ENCODE results near the gene RPTOR.
A peak's percentile ranks its signal among the peaks of the same experiment; 100 is the strongest.
"Not testable (repeated sequence)": the region's sequence is repeated elsewhere in the genome, so short reads cannot be mapped to it uniquely, and the experiment has no call there.

The RPTOR gene

GRCh38 chr17:80860101-80860671 is 315.5 kb downstream of the RPTOR start:
- DNase-seq (ENCODE audit: low spot score): no peak

GRCh38 chr17:80860703-80861417 is 316.2 kb downstream of the RPTOR start:
- DNase-seq (ENCODE audit: low spot score): no peak

- DNase-seq (ENCODE audit: low spot score): no peak
Measured at GRCh38 chr17:80861418-80861815, 316.8 kb downstream of the RPTOR start.

GRCh38 chr17:80861892-80862291 is 317.3 kb downstream of the RPTOR start:
- DNase-seq (ENCODE audit: low spot score): no peak

GRCh38 chr17:80862481-80862961 is 317.9 kb downstream of the RPTOR start:
- DNase-seq (ENCODE audit: low spot score): peak; percentile 24

GRCh38 chr17:80862978-80863377 is 318.3 kb downstream of the RPTOR start:
- no peak for DNase-seq (ENCODE audit: low spot score)

GRCh38 chr17:80863626-80864025 is 319.0 kb downstream of the RPTOR start:
- no peak for DNase-seq (ENCODE audit: low spot score)

- DNase-seq (ENCODE audit: low spot score): no peak
Measured at GRCh38 chr17:80864751-80865150, 320.1 kb downstream of the RPTOR start.

- peak; percentile 70 for DNase-seq (ENCODE audit: low spot score)
Measured at GRCh38 chr17:80866050-80866793, 321.6 kb downstream of the RPTOR start.

- DNase-seq (ENCODE audit: low spot score): no peak
Measured at GRCh38 chr17:80868022-80868609, 323.5 kb downstream of the RPTOR start.

- no peak for DNase-seq (ENCODE audit: low spot score)
Measured at GRCh38 chr17:80869481-80870145, 325.0 kb downstream of the RPTOR start.

GRCh38 chr17:80870401-80870800 is 325.8 kb downstream of the RPTOR start:
- no peak for DNase-seq (ENCODE audit: low spot score)

- no peak for DNase-seq (ENCODE audit: low spot score)
Measured at GRCh38 chr17:80871341-80871740, 326.7 kb downstream of the RPTOR start.

GRCh38 chr17:80872001-80872500 is 327.4 kb downstream of the RPTOR start:
- DNase-seq (ENCODE audit: low spot score): no peak

- DNase-seq (ENCODE audit: low spot score): no peak
Measured at GRCh38 chr17:80872501-80873306, 328.1 kb downstream of the RPTOR start.

- no peak for DNase-seq (ENCODE audit: low spot score)
Measured at GRCh38 chr17:80873307-80873951, 328.8 kb downstream of the RPTOR start.

GRCh38 chr17:80874866-80875445 is 330.3 kb downstream of the RPTOR start:
- no peak for DNase-seq (ENCODE audit: low spot score)

GRCh38 chr17:80875480-80875995 is 330.9 kb downstream of the RPTOR start:
- DNase-seq (ENCODE audit: low spot score): not testable (repeated sequence)

- not testable (repeated sequence) for DNase-seq (ENCODE audit: low spot score)
Measured at GRCh38 chr17:80876456-80876949, 331.9 kb downstream of the RPTOR start.

Data from SK-N-DZ (cell line).